ENCODE measurements around the gene AJM1. TPM values are rescaled to one million over a fixed set of nuclear protein-coding genes. Genes with fewer than 3 reads are reported as not detected.
A peak's percentile ranks its signal among the peaks of the same experiment; 100 is the strongest.
"Not testable (repeated sequence)": the region's sequence is repeated elsewhere in the genome, so short reads cannot be mapped to it uniquely, and the experiment has no call there.

The AJM1 gene
- total RNA-seq, 1 donor from 2014 or later: not detected

- Histone ChIP-seq H4K20me1 (ENCODE audit: low read depth) (peaks cover 40% of the 10 kb centered on the region), H2AFZ (replicated peaks) (no peak overlapping the region), H3K36me3 (no peaks in the 10 kb centered on the region), H3K4me3 (no peak overlapping the region), H3K4me1 (peaks cover 23% of the 10 kb centered on the region), H3K9ac (no peak overlapping the region), H3K4me2 (peak overlapping the region; percentile 14), H3K27me3 (peaks cover 9% of the 10 kb centered on the region), H3K27ac (peak overlapping the region; percentile 74), H3K9me3 (ENCODE audit: low read depth) (no peaks in the 10 kb centered on the region), H3F3A (ENCODE audit: low read depth) (peaks cover 28% of the 10 kb centered on the region), H3K79me2 (ENCODE audit: low read depth) (no peaks in the 10 kb centered on the region)
- peaks cover 15% of the 10 kb centered on the region for H3K27me3 Mint-ChIP-seq (ENCODE audit: insufficient read depth, low read depth)
- H3K27ac Mint-ChIP-seq: peak overlapping the region; percentile 46
- H3K4me3 Mint-ChIP-seq: no peak overlapping the region
- DNase-seq (ENCODE audit: low spot score): peak; percentile 51
- TF ChIP-seq CTCF (IDR thresholded peaks at IDR 0.05): no peak
- TF ChIP-seq EZH2 (IDR thresholded peaks at IDR 0.05): no peak
- H3K4me1 Mint-ChIP-seq: peaks cover 23% of the 10 kb centered on the region
- no peaks in the 10 kb centered on the region for H3K36me3 Mint-ChIP-seq
- no peaks in the 10 kb centered on the region for H3K9me3 Mint-ChIP-seq
Observed at GRCh38 chr9:136840877-136841645, 1.2 kb upstream of the AJM1 start.

GRCh38 chr9:136841646-136842379 lies 465 bp upstream of the AJM1 start:
- H3K27ac ChIP-seq; H3K36me3 ChIP-seq; H3K9ac ChIP-seq; H3K9me3 Mint-ChIP-seq; H3K9me3 ChIP-seq (ENCODE audit: low read depth); H3K4me3 ChIP-seq; H3K79me2 ChIP-seq (ENCODE audit: low read depth); H2AFZ ChIP-seq (replicated peaks); DNase-seq (ENCODE audit: low spot score); H3K36me3 Mint-ChIP-seq; H3K27ac Mint-ChIP-seq: not testable (repeated sequence)
- Mint-ChIP-seq H3K4me1 (peaks cover 23% of the 10 kb centered on the region), H3K4me3 (peak overlapping the region; percentile 78), H3K27me3 (ENCODE audit: insufficient read depth, low read depth) (peaks cover 17% of the 10 kb centered on the region)
- H3F3A ChIP-seq (ENCODE audit: low read depth): peaks cover 26% of the 10 kb centered on the region
- peak overlapping the region; percentile 64 for H3K4me2 ChIP-seq
- peaks cover 16% of the 10 kb centered on the region for H3K27me3 ChIP-seq
- H4K20me1 ChIP-seq (ENCODE audit: low read depth): peaks cover 40% of the 10 kb centered on the region
- peaks cover 23% of the 10 kb centered on the region for H3K4me1 ChIP-seq

GRCh38 chr9:136843159-136843800 lies 1.0 kb downstream of the AJM1 start:
- not testable (repeated sequence) for H3K9me3 Mint-ChIP-seq; H3K9ac ChIP-seq; H3K79me2 ChIP-seq (ENCODE audit: low read depth); H3K4me3 ChIP-seq; H3K9me3 ChIP-seq (ENCODE audit: low read depth); H3K36me3 Mint-ChIP-seq; H3K27ac Mint-ChIP-seq; H3K27ac ChIP-seq; H2AFZ ChIP-seq (replicated peaks); H3K4me2 ChIP-seq; H3K36me3 ChIP-seq; DNase-seq (ENCODE audit: low spot score)
- Histone ChIP-seq H4K20me1 (ENCODE audit: low read depth) (peaks cover 40% of the 10 kb centered on the region), H3F3A (ENCODE audit: low read depth) (peaks cover 36% of the 10 kb centered on the region), H3K4me1 (peaks cover 23% of the 10 kb centered on the region), H3K27me3 (peaks cover 20% of the 10 kb centered on the region)
- Mint-ChIP-seq H3K27me3 (ENCODE audit: insufficient read depth, low read depth) (peaks cover 23% of the 10 kb centered on the region), H3K4me1 (peaks cover 23% of the 10 kb centered on the region), H3K4me3 (peak overlapping the region; percentile 27)

GRCh38 chr9:136843801-136844740 lies 1.8 kb downstream of the AJM1 start:
- H3K36me3 Mint-ChIP-seq; H2AFZ ChIP-seq (replicated peaks); H3K9me3 ChIP-seq (ENCODE audit: low read depth); H3K9me3 Mint-ChIP-seq; H3K27ac Mint-ChIP-seq; H3K4me3 ChIP-seq; H3K9ac ChIP-seq; H3K4me2 ChIP-seq; H3K4me3 Mint-ChIP-seq; H3K79me2 ChIP-seq (ENCODE audit: low read depth); H3K36me3 ChIP-seq; H3K27ac ChIP-seq: not testable (repeated sequence)
- Histone ChIP-seq H3K4me1 (peaks cover 23% of the 10 kb centered on the region), H3K27me3 (peaks cover 20% of the 10 kb centered on the region), H4K20me1 (ENCODE audit: low read depth) (peaks cover 40% of the 10 kb centered on the region), H3F3A (ENCODE audit: low read depth) (peaks cover 43% of the 10 kb centered on the region)
- Mint-ChIP-seq H3K27me3 (ENCODE audit: insufficient read depth, low read depth) (peaks cover 25% of the 10 kb centered on the region), H3K4me1 (peaks cover 23% of the 10 kb centered on the region)
- peak; percentile 52 for TF ChIP-seq CTCF (IDR thresholded peaks at IDR 0.05)
- DNase-seq (ENCODE audit: low spot score): peak; percentile 49
